Measurements from ENCODE around the gene CNN3.

- TF ChIP-seq CTCF (IDR thresholded peaks at IDR 0.05; ENCODE audit: extremely low read depth in 1 of 2, insufficient read depth in 1 of 2, low read depth in 1 of 2, low read length in 2 of 2) (no peak), POLR2AphosphoS5 (IDR thresholded peaks at IDR 0.05; ENCODE audit: insufficient read depth, low read depth, low read length) (no peak), JUN (IDR thresholded peaks at IDR 0.05; ENCODE audit: borderline replicate concordance, insufficient read depth, insufficient read length, low read depth) (no peak), EZH2 (IDR thresholded peaks at IDR 0.05; ENCODE audit: borderline replicate concordance, low read depth, low read length, severe bottlenecking) (no peak)
Measured at GRCh38 chr1:94962409-94963265, 35.7 kb upstream of the CNN3 start.

All from endothelial cell of umbilical vein (primary cell).